ENCODE results near the gene HECA. TPM values are rescaled to one million over a fixed set of nuclear protein-coding genes. Genes with fewer than 3 reads are reported as not detected.
"Not testable (repeated sequence)": the region's sequence is repeated elsewhere in the genome, so short reads cannot be mapped to it uniquely, and the experiment has no call there.

Gene HECA
- total RNA-seq, 3 donors from 2014 or later (not counting 1 experiment from before 2014, with no cell fraction given): 76.5 to 80.5 (median 77.6) TPM

GRCh38 chr6:139117734-139118133 lies 17.1 kb upstream of the HECA start:
- Mint-ChIP-seq H3K27me3 (ENCODE audit: low read depth in 2 of 2) (no peaks in the 10 kb centered on the region), H3K9me3 (peaks cover 0 to 6% of the 10 kb centered on the region in 2 donors), H3K4me3 (no peak overlapping the region), H3K27ac (no peak overlapping the region), H3K36me3 (peaks cover 13% of the 10 kb centered on the region), H3K4me1 (peaks cover 13% of the 10 kb centered on the region in 2 donors)
- H3K27ac ChIP-seq (ENCODE audit: low read length): no peak overlapping the region
- H3K27me3 ChIP-seq (ENCODE audit: control insufficient read depth, insufficient read depth, low read length): no peaks in the 10 kb centered on the region
- peaks cover 11% of the 10 kb centered on the region for H3K9me3 ChIP-seq (ENCODE audit: control insufficient read depth, insufficient read depth, low read length)
- TF ChIP-seq CTCF (IDR thresholded peaks at IDR 0.05): no peak
- no peak overlapping the region for H3K4me3 ChIP-seq (ENCODE audit: low read length)
- peaks cover 6% of the 10 kb centered on the region for H3K4me1 ChIP-seq (ENCODE audit: control insufficient read depth, insufficient read depth, low read length)
- no peak for DNase-seq
- intact Hi-C loops (cut with micrococcal nuclease): no loop called here
- ATAC-seq: no peak
- WGBS (ENCODE audit: insufficient coverage): 100% methylated on average over 1 of the region's 1 CpG
- H3K36me3 ChIP-seq (ENCODE audit: control insufficient read depth, insufficient read depth, low read length): no peaks in the 10 kb centered on the region

DNA sequence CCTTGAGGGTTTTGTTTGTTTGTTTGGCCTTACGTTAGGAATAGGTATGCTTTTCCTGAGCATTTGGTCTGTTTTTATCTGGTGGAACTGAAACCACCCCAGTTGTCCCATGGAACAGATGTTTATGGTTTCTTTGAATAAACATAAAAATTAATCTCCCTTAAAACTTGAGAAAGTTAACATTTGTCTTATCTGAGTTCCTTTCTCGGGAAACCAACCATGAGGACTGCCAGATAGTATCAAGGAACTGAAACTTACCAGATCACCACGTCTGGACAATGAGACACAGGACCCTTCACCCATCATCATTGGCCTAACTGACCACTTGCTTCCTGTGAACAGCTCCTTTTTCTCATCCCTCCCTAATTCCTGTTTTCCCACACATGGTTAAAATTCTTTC lies 15.3 kb upstream of the HECA start:
- Mint-ChIP-seq H3K27me3 (ENCODE audit: low read depth in 2 of 2) (no peaks in the 10 kb centered on the region), H3K4me3 (no peak overlapping the region)
- TF ChIP-seq CTCF (IDR thresholded peaks at IDR 0.05): no peak

DNA sequence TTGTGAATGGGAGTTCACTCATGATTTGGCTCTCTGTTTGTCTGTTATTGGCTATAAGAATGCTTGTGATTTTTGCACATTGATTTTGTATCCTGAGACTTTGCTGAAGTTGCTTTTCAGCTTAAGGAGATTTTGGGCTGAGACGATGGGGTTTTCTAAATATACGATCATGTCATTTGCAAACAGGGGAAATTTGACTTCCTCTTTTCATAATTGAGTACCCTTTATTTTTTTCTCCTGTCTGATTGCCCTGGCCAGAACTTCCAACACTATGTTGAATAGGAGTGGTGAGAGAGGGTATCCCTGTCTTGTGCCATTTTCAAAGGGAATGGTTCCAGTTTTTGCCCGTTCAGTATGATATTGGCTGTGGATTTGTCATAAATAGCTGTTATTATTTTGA lies 12.1 kb upstream of the HECA start:
- 50% methylated on average over 1 of the region's 3 CpGs for WGBS (ENCODE audit: insufficient coverage)
- H3K9me3 Mint-ChIP-seq; ATAC-seq; H3K27ac ChIP-seq (ENCODE audit: low read length); H3K27ac Mint-ChIP-seq; DNase-seq; H3K4me3 Mint-ChIP-seq; H3K27me3 Mint-ChIP-seq (ENCODE audit: low read depth in 2 of 2); H3K4me3 ChIP-seq (ENCODE audit: low read length); H3K36me3 ChIP-seq (ENCODE audit: control insufficient read depth, insufficient read depth, low read length); H3K27me3 ChIP-seq (ENCODE audit: control insufficient read depth, insufficient read depth, low read length); intact Hi-C loops (cut with micrococcal nuclease): not testable (repeated sequence)
- Histone ChIP-seq H3K9me3 (ENCODE audit: control insufficient read depth, insufficient read depth, low read length) (peaks cover 11% of the 10 kb centered on the region), H3K4me1 (ENCODE audit: control insufficient read depth, insufficient read depth, low read length) (peaks cover 17% of the 10 kb centered on the region)
- H3K36me3 Mint-ChIP-seq: peaks cover 13% of the 10 kb centered on the region
- peaks cover 25% of the 10 kb centered on the region in 2 donors for H3K4me1 Mint-ChIP-seq

More for the DNA sequence above, 15.3 kb upstream of the HECA start:
- H3K36me3 ChIP-seq (ENCODE audit: control insufficient read depth, insufficient read depth, low read length): no peaks in the 10 kb centered on the region
- H3K4me1 ChIP-seq (ENCODE audit: control insufficient read depth, insufficient read depth, low read length): no peaks in the 10 kb centered on the region
- Mint-ChIP-seq H3K27ac (no peak overlapping the region), H3K36me3 (peaks cover 13% of the 10 kb centered on the region), H3K4me1 (peaks cover under 1% of the 10 kb centered on the region in 2 donors), H3K9me3 (peaks cover 0 to 6% of the 10 kb centered on the region in 2 donors)
- DNase-seq (no peak), ATAC-seq (no peak)
- H3K9me3 ChIP-seq (ENCODE audit: control insufficient read depth, insufficient read depth, low read length): peaks cover 11% of the 10 kb centered on the region
- no peaks in the 10 kb centered on the region for H3K27me3 ChIP-seq (ENCODE audit: control insufficient read depth, insufficient read depth, low read length)
- H3K27ac ChIP-seq (ENCODE audit: low read length): no peak overlapping the region
- H3K4me3 ChIP-seq (ENCODE audit: low read length): no peak overlapping the region
- WGBS (ENCODE audit: insufficient coverage): 73% methylated on average over 3 of the region's 3 CpGs
- intact Hi-C loops (cut with micrococcal nuclease): no loop called here

DNA sequence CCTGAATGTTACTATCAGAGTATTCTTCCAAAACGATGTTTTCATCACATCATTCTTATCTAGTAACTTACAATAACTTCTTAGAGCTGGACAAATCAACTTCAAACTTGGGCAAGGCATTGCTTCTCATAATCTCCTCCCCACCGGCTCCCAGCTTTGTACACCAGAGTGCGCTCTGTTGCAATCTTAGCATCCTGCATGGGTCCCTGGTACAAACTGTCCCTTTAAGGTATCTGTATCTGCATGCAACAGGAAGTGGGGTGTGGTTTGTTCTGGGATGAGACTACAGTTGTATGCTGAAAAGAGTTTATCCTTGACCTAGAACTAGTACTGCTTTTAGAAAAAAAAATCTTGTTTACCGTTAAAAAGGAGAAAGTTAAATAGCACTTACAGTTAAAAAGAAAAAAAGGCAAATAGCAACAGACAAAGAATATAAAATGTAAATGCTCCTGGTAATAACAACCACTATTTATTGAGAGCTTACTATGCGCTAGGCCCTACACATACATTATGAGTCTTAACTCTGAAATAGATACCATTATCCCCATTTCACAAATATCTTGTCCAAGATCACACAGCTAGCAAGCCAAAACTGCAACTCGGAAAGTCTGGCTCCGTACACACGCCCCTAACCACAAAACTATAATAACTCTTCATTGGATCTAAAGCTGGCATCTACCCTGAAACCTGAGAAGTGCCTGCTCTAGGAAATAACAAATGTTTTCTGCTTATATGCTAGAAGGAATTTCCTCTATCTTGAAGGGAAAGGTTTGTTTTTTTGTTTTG lies 9.8 kb upstream of the HECA start:
- peaks cover 5% of the 10 kb centered on the region for H3K36me3 Mint-ChIP-seq

More for the DNA sequence above, 9.8 kb upstream of the HECA start:
- intact Hi-C loops (cut with micrococcal nuclease): loop anchor here (1.0 to 5.0 kb wide), 2 partner anchors 167 to 239 kb away; partner anchors contain the start of gene TXLNB
- WGBS (ENCODE audit: insufficient coverage): 16% methylated on average over 7 of the region's 8 CpGs
- Mint-ChIP-seq H3K9me3 (peaks cover 0 to 2% of the 10 kb centered on the region in 2 donors), H3K4me3 (peak overlapping the region; percentile 81), H3K4me1 (peaks cover 25% of the 10 kb centered on the region in 2 donors), H3K27me3 (ENCODE audit: low read depth in 2 of 2) (no peaks in the 10 kb centered on the region), H3K27ac (peak overlapping the region; percentile 84 to 91)
- Histone ChIP-seq H3K4me3 (ENCODE audit: low read length) (no peak overlapping the region), H3K36me3 (ENCODE audit: control insufficient read depth, insufficient read depth, low read length) (no peaks in the 10 kb centered on the region), H3K27me3 (ENCODE audit: control insufficient read depth, insufficient read depth, low read length) (no peaks in the 10 kb centered on the region), H3K4me1 (ENCODE audit: control insufficient read depth, insufficient read depth, low read length) (peaks cover 17% of the 10 kb centered on the region), H3K27ac (ENCODE audit: low read length) (peak overlapping the region; percentile 42), H3K9me3 (ENCODE audit: control insufficient read depth, insufficient read depth, low read length) (no peaks in the 10 kb centered on the region)
- peak; percentile 54 to 93 for DNase-seq
- peak; percentile 99 to 100 (median 99) for ATAC-seq
- peak; percentile 67 for TF ChIP-seq CTCF (IDR thresholded peaks at IDR 0.05)
